K562 (cell line): ENCODE measurements around the gene RPL7A. TPM values are rescaled to one million over a fixed set of nuclear protein-coding genes. Genes with fewer than 3 reads are reported as not detected.

Experiments
- BRD9 ChIP-seq: fragments of 450-650 bp; IDR thresholded peaks from 2 replicates; pipeline ENCODE4 v1.6.1; 2018; ENCODE audit warnings: low read depth; ENCODE audit not compliant: partially characterized antibody
- EWSR1 ChIP-seq: fragments of 450-650 bp; IDR thresholded peaks from 2 replicates; pipeline ENCODE4 v1.6.1; 2018; ENCODE audit warnings: borderline replicate concordance, mild to moderate bottlenecking, low read depth, moderate library complexity; ENCODE audit not compliant: partially characterized antibody
- FOXK1 ChIP-seq: sonication (generic); formaldehyde crosslinking; IDR thresholded peaks from 2 replicates; pipeline ENCODE4 v1.8.0; 2022; ENCODE audit warnings: missing genetic modification reagents, mild to moderate bottlenecking, borderline replicate concordance
- GABPB1 ChIP-seq: sonication (generic); formaldehyde crosslinking; IDR thresholded peaks from 2 replicates; pipeline ENCODE4 v1.8.0; 2022; ENCODE audit warnings: mild to moderate bottlenecking, missing genetic modification reagents
- HNRNPLL ChIP-seq: fragments of 200-400 bp; formaldehyde crosslinking; IDR thresholded peaks from 2 replicates; pipeline ENCODE4 v1.6.1; 2017; ENCODE audit warnings: low read length, low read depth, mild to moderate bottlenecking; ENCODE audit not compliant: poor library complexity, severe bottlenecking
- ID3 ChIP-seq, 2 experiments: fragments of 250-450 bp in 1 of 2; fragments of 450-650 bp in 1 of 2; sonication (Bioruptor Pico) in 1 of 2; IDR thresholded peaks; 2 replicates each; pipeline versions ENCODE4 v1.6.1 to v1.8.0; 2016 to 2021; ENCODE audit warnings: mild to moderate bottlenecking in 2 of 2, moderate library complexity in 2 of 2, missing compliant biosample characterization in 1 of 2, missing genetic modification characterization in 1 of 2
- KAT7 ChIP-seq: sonication (generic); formaldehyde crosslinking; IDR thresholded peaks from 2 replicates; pipeline ENCODE4 v1.8.0; 2022; ENCODE audit warnings: missing genetic modification reagents, mild to moderate bottlenecking, borderline replicate concordance
- MED1 ChIP-seq: sonication (generic); formaldehyde crosslinking; IDR thresholded peaks from 2 replicates; pipeline ENCODE4 v1.8.1; 2023; ENCODE audit warnings: missing genetic modification reagents, borderline replicate concordance
- MIER1 ChIP-seq: fragments of 450-650 bp; IDR thresholded peaks from 2 replicates; pipeline ENCODE4 v1.6.1; 2016; ENCODE audit warnings: antibody characterized with exemption, mild to moderate bottlenecking, low read depth
- NBN ChIP-seq: fragments of 450-650 bp; IDR thresholded peaks from 2 replicates; pipeline ENCODE4 v1.6.1; 2016; ENCODE audit warnings: low read depth, mild to moderate bottlenecking
- SREBF2 ChIP-seq: sonication (generic); formaldehyde crosslinking; IDR thresholded peaks from 2 replicates; pipeline ENCODE4 v1.4.0; 2020; ENCODE audit warnings: mild to moderate bottlenecking, missing genetic modification reagents
- STAT6 ChIP-seq: sonication (generic); formaldehyde crosslinking; IDR thresholded peaks from 2 replicates; pipeline ENCODE4 v1.8.1; 2023; ENCODE audit warnings: mild to moderate bottlenecking, missing genetic modification reagents
- TOE1 ChIP-seq, 2 experiments: fragments of 450-650 bp in 1 of 2; sonication (generic) in 1 of 2; formaldehyde crosslinking in 1 of 2; IDR thresholded peaks; 2 replicates each; pipeline versions ENCODE4 v1.7.1 to v1.8.0; 2016 to 2022; ENCODE audit warnings: borderline replicate concordance in 2 of 2, mild to moderate bottlenecking in 2 of 2, antibody characterized with exemption in 1 of 2, inconsistent platforms in 1 of 2, low read depth in 1 of 2, missing genetic modification reagents in 1 of 2, moderate library complexity in 1 of 2
- ZBTB1 ChIP-seq: sonication (generic); formaldehyde crosslinking; IDR thresholded peaks from 2 replicates; pipeline ENCODE4 v1.8.1; 2023; ENCODE audit warnings: missing genetic modification reagents, low read depth, mild to moderate bottlenecking, borderline replicate concordance
- ZNF785 ChIP-seq: fragments of 250-450 bp; sonication (Bioruptor Pico); IDR thresholded peaks from 2 replicates; pipeline ENCODE4 v1.4.0; 2020; ENCODE audit warnings: mild to moderate bottlenecking
- polyA plus RNA-seq, 8 experiments: library from polyadenylated mRNA; depleted of rRNA in 4 of 8; stranded (reverse) in 5 of 8; unstranded in 3 of 8; fragments of >200 nt; fragmentation: Nextera tagmentation in 2 of 8; fragmentation: Illumina TruSeq in 1 of 8; extraction: Ambion mirVana in 2 of 8; extraction: Trizol in 1 of 8; gene quantifications; 2 replicates each; pipeline versions ENCODE4 v1.2.1 to v1.2.3, GENCODE V29; 2011 to 2014; ENCODE audit warnings: inconsistent platforms in 1 of 8, missing spikeins in 1 of 8
- total RNA-seq, 7 experiments: library from RNA; depleted of rRNA in 6 of 7; stranded (reverse); fragments of >200 nt in 6 of 7; fragmentation: Illumina TruSeq in 2 of 7; extraction: Trizol in 2 of 7; gene quantifications; 2 replicates each; pipeline versions ENCODE4 v1.2.1 to v1.2.3, GENCODE V29; 2011 to 2021; ENCODE audit warnings: low replicate concordance in 1 of 7
- TF ChIP-seq, protein P1 (sequence below): IDR thresholded peaks from 2 replicates; pipeline ENCODE4 v1.6.1; 2016; ENCODE audit warnings: missing genetic modification characterization, missing compliant biosample characterization
- TF ChIP-seq, protein P2 (sequence below): sonication (generic); formaldehyde crosslinking; IDR thresholded peaks from 2 replicates; pipeline ENCODE4 v1.5.0; 2020; ENCODE audit warnings: missing genetic modification reagents
- TF ChIP-seq, protein P3 (sequence below): fragments of 450-650 bp; formaldehyde crosslinking; IDR thresholded peaks from 2 replicates; pipeline ENCODE4 v1.4.0; 2022; ENCODE audit warnings: missing genetic modification characterization

Gene RPL7A
- total and polyA plus RNA-seq, 9 of the 15 experiments (the other 6 are each of a cell fraction or from before 2014, with no cell fraction given): 1,935 to 3,760 (median 2,652) TPM

GRCh38 chr9:133335924-133336811, 11.8 kb upstream of the RPL7A start, which contains the start of gene SURF6 (continued):
- TF ChIP-seq KAT7: peak; percentile 94; the same call in 1 of the 2 replicates
- TF ChIP-seq, protein P1, sequence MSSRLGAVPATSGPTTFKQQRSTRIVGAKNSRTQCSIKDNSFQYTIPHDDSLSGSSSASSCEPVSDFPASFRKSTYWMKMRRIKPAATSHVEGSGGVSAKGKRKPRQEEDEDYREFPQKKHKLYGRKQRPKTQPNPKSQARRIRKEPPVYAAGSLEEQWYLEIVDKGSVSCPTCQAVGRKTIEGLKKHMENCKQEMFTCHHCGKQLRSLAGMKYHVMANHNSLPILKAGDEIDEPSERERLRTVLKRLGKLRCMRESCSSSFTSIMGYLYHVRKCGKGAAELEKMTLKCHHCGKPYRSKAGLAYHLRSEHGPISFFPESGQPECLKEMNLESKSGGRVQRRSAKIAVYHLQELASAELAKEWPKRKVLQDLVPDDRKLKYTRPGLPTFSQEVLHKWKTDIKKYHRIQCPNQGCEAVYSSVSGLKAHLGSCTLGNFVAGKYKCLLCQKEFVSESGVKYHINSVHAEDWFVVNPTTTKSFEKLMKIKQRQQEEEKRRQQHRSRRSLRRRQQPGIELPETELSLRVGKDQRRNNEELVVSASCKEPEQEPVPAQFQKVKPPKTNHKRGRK: no peak
- TF ChIP-seq MED1: no peak
- peak; percentile 90 for TF ChIP-seq TOE1 (IDR thresholded peaks at IDR 0.05; ENCODE audit: borderline replicate concordance)
- TF ChIP-seq TOE1 (CRISPR knock-in tag; IDR thresholded peaks at IDR 0.05; ENCODE audit: borderline replicate concordance, low read depth): 0 out of 2 replicates have a peak, but pooled peaks have one; percentile 11
- TF ChIP-seq FOXK1 (CRISPR knock-in tag): peak; percentile 41; the same call in 1 of the 2 replicates
- no peak for TF ChIP-seq ID3 (CRISPR knock-in tag; IDR thresholded peaks at IDR 0.05)
- TF ChIP-seq ID3 (tag; IDR thresholded peaks at IDR 0.05): 0 out of 2 replicates have a peak, but pooled peaks have one; percentile 37
- no peak for TF ChIP-seq BRD9
- TF ChIP-seq, protein P2, sequence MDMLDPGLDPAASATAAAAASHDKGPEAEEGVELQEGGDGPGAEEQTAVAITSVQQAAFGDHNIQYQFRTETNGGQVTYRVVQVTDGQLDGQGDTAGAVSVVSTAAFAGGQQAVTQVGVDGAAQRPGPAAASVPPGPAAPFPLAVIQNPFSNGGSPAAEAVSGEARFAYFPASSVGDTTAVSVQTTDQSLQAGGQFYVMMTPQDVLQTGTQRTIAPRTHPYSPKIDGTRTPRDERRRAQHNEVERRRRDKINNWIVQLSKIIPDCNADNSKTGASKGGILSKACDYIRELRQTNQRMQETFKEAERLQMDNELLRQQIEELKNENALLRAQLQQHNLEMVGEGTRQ (CRISPR knock-in tag): peak; percentile 3
- no peak for TF ChIP-seq STAT6
- TF ChIP-seq EWSR1: no peak
- TF ChIP-seq MIER1: peak; percentile 52; the same call in 1 of the 2 replicates
- no peak for TF ChIP-seq ZNF785
- no peak for TF ChIP-seq NBN
- TF ChIP-seq ZBTB1: no peak; the same call in 1 of the 2 replicates
- TF ChIP-seq SREBF2 (CRISPR knock-in tag): 0 out of 2 replicates have a peak, but pooled peaks have one; percentile 51
- TF ChIP-seq HNRNPLL: peak; percentile 53
- peak; percentile 98 for TF ChIP-seq GABPB1
- TF ChIP-seq, protein P3, sequence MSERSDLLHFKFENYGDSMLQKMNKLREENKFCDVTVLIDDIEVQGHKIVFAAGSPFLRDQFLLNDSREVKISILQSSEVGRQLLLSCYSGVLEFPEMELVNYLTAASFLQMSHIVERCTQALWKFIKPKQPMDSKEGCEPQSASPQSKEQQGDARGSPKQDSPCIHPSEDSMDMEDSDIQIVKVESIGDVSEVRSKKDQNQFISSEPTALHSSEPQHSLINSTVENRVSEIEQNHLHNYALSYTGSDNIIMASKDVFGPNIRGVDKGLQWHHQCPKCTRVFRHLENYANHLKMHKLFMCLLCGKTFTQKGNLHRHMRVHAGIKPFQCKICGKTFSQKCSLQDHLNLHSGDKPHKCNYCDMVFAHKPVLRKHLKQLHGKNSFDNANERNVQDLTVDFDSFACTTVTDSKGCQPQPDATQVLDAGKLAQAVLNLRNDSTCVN (CRISPR knock-in tag): no peak
